ENCODE results near the gene LSR.

The LSR gene

DNA sequence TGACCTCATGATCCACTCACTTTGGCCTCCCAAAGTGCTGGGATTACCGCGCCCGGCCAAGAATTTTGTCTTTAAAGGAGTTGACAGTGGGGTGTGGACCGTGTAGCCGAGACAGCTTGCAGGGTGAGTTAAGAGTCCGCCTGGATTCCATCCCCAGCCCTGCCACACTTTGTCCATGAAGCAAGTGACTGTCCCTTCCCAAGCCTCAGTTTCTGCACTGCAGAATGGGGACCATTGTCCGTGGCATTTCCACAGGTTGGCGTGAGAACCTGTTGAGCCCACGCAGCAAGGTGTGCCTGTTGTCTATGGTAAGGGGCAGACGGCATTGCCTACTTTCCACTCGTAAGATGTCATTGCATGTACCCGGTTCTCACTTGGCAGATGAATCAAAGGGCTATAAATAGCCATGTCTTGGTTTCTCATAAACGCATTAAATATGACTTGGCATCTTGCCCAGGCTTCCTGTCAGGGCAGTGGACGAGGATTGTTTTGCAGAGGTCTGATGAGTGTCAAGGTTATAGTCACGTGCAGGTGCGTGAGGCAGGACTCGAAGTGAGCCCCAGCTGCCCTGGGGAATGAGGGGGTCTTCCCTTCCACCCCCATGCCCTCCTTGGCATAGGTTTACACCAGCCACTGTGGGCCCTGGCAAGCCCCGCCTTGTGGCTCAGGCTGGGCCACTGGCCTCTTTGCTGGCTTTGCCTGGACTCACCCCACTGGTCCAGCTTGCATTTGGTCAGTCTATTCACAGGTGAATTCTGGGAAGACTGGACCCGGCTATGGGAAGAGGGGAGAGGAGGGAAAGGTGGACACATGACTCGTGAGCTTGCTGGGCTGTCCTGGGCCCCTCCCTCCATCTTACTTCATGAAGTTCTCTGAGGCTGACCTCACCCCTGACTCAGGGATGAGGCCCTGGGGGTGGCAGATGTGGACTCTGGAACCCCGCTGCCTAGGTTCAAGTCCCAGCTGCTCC, 34.9 kb upstream of the LSR start:
- TF ChIP-seq NFIC (IDR thresholded peaks at IDR 0.05) = peak; percentile 86
- no peak for TF ChIP-seq CREB1 (IDR thresholded peaks at IDR 0.05; ENCODE audit: low read depth)
- TF ChIP-seq, protein P1, sequence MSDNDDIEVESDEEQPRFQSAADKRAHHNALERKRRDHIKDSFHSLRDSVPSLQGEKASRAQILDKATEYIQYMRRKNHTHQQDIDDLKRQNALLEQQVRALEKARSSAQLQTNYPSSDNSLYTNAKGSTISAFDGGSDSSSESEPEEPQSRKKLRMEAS (IDR thresholded peaks at IDR 0.05) = peak; percentile 74
- peak; percentile 83 for TF ChIP-seq USF1 (IDR thresholded peaks at IDR 0.05)
- TF ChIP-seq EGR1 (IDR thresholded peaks at IDR 0.05) = no peak

GRCh38 chr19:35214766-35215422, 33.9 kb upstream of the LSR start:
- no peak for TF ChIP-seq RAD21 (IDR thresholded peaks at IDR 0.05; ENCODE audit: low read depth)
- TF ChIP-seq, protein P2, sequence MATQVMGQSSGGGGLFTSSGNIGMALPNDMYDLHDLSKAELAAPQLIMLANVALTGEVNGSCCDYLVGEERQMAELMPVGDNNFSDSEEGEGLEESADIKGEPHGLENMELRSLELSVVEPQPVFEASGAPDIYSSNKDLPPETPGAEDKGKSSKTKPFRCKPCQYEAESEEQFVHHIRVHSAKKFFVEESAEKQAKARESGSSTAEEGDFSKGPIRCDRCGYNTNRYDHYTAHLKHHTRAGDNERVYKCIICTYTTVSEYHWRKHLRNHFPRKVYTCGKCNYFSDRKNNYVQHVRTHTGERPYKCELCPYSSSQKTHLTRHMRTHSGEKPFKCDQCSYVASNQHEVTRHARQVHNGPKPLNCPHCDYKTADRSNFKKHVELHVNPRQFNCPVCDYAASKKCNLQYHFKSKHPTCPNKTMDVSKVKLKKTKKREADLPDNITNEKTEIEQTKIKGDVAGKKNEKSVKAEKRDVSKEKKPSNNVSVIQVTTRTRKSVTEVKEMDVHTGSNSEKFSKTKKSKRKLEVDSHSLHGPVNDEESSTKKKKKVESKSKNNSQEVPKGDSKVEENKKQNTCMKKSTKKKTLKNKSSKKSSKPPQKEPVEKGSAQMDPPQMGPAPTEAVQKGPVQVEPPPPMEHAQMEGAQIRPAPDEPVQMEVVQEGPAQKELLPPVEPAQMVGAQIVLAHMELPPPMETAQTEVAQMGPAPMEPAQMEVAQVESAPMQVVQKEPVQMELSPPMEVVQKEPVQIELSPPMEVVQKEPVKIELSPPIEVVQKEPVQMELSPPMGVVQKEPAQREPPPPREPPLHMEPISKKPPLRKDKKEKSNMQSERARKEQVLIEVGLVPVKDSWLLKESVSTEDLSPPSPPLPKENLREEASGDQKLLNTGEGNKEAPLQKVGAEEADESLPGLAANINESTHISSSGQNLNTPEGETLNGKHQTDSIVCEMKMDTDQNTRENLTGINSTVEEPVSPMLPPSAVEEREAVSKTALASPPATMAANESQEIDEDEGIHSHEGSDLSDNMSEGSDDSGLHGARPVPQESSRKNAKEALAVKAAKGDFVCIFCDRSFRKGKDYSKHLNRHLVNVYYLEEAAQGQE (IDR thresholded peaks at IDR 0.05; ENCODE audit: low read depth) = no peak
- TF ChIP-seq TCF12 (IDR thresholded peaks at IDR 0.05; ENCODE audit: low read depth) = no peak

DNA sequence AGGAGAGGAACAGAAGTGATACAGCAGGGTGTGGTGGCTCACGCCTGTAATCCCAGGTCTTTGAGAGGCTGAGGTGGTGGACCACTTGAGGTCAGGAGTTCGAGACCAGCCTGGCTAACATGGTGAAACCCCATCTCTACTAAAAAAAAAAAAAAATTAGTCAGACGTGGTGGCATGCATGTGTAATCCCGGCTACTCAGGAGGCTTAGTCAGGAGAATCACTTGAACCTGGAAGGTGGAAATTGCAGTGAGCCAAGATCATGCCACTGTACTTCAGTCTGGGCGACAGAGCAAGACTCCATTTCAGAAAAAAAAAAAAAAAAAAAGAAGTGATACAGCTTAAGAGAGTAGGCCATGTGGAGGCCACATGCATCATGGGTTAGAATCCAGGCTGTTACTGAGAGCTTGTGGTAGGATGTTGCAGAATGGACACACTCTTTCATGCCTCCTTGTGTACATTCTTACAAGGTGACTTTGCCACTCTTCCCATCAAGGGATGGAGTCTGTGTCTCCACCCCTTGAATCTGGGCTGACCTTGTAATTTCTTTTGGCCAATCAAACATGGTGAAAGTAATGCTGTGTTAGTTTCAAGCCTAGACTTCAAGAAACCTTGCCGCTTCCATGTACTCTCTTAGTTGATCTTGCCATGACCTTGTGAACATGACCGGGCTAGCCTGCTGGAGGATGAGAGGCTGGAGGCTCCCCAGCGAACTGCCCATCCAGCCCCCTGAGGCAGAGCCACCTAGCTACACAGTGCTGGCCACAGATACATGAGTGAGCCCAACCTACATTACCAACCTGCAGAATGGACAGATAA, 32.6 kb upstream of the LSR start:
- TF ChIP-seq CREB1 (IDR thresholded peaks at IDR 0.05; ENCODE audit: low read depth) = no peak
- TF ChIP-seq TEAD4 (IDR thresholded peaks at IDR 0.05) = no peak
- TF ChIP-seq, protein P1 (IDR thresholded peaks at IDR 0.05) = no peak
- TF ChIP-seq, protein P2 (IDR thresholded peaks at IDR 0.05; ENCODE audit: low read depth) = no peak
- TF ChIP-seq CEBPB (IDR thresholded peaks at IDR 0.05) = no peak
- no peak for TF ChIP-seq NFIC (IDR thresholded peaks at IDR 0.05)
- TF ChIP-seq YY1 (IDR thresholded peaks at IDR 0.05; ENCODE audit: low read depth) = no peak
- TF ChIP-seq EGR1 (IDR thresholded peaks at IDR 0.05) = no peak
- TF ChIP-seq ZBTB7A (IDR thresholded peaks at IDR 0.05; ENCODE audit: low read depth) = no peak
- no peak for TF ChIP-seq USF1 (IDR thresholded peaks at IDR 0.05)
- TF ChIP-seq FOXM1 (IDR thresholded peaks at IDR 0.05; ENCODE audit: borderline replicate concordance, low read depth) = no peak
- TF ChIP-seq TAF1 (IDR thresholded peaks at IDR 0.05; ENCODE audit: low read depth) = no peak
- TF ChIP-seq EP300 (IDR thresholded peaks at IDR 0.05; ENCODE audit: borderline replicate concordance) = no peak
- TF ChIP-seq RAD21 (IDR thresholded peaks at IDR 0.05; ENCODE audit: low read depth) = no peak

GRCh38 chr19:35216833-35217648, 31.8 kb upstream of the LSR start:
- TF ChIP-seq USF1 (IDR thresholded peaks at IDR 0.05) (no peak), RAD21 (IDR thresholded peaks at IDR 0.05; ENCODE audit: low read depth) (peak; percentile 38; the same call in 1 of the 2 replicates)
- TF ChIP-seq, protein P1 (IDR thresholded peaks at IDR 0.05) = no peak
